ENCODE results near the gene CXCR4.

Gene CXCR4

GRCh38 chr2:136068581-136069227 lies 49.2 kb downstream of the CXCR4 start:
- no peak for DNase-seq

GRCh38 chr2:136067897-136068580 lies 49.9 kb downstream of the CXCR4 start:
- no peak for DNase-seq

GRCh38 chr2:136067459-136067858 lies 50.5 kb downstream of the CXCR4 start:
- no peak for DNase-seq

GRCh38 chr2:136065907-136066306 lies 52.0 kb downstream of the CXCR4 start:
- DNase-seq: no peak

- DNase-seq: no peak
These were observed 52.6 kb downstream of the CXCR4 start for GRCh38 chr2:136065384-136065783.

Data from NCI-H1417 treated with DMSO at 0.1 percent for 48 hours (cell line).